ENCODE measurements around the gene DLGAP1. TPM values are rescaled to one million over a fixed set of nuclear protein-coding genes. Genes with fewer than 3 reads are reported as not detected.

Gene DLGAP1
- total and polyA plus RNA-seq, 2 donors: 0.24 to 0.41 TPM

- peaks cover 0 to 3% of the 10 kb centered on the region in 2 donors for H3K9me3 ChIP-seq (ENCODE audit: control insufficient read depth in 2 of 2, insufficient read depth in 1 of 2, low read length in 1 of 2)
- H3K27ac ChIP-seq (ENCODE audit: low read depth in 1 of 2, low read length in 1 of 2): no peak overlapping the region
- H3K4me1 ChIP-seq (ENCODE audit: control insufficient read depth in 2 of 2, insufficient read depth in 2 of 2, low read length in 2 of 2): no peaks in the 10 kb centered on the region
- no peaks in the 10 kb centered on the region for H3K36me3 ChIP-seq (ENCODE audit: control insufficient read depth in 2 of 2, insufficient read depth in 2 of 2, low read length in 1 of 2)
- WGBS: 94% methylated on average over 7 of the region's 7 CpGs
- DNase-seq (ENCODE audit: low read depth in 6 of 9, low spot score in 9 of 9): no peak
- H3K27me3 ChIP-seq (ENCODE audit: control insufficient read depth in 2 of 2, insufficient read depth in 1 of 2, low read length in 1 of 2): no peaks in the 10 kb centered on the region
- no peak overlapping the region for H3K4me3 ChIP-seq (ENCODE audit: low read length in 2 of 2)
Measured at GRCh38 chr18:3878401-3878800, 576.7 kb downstream of the DLGAP1 start.

DNA sequence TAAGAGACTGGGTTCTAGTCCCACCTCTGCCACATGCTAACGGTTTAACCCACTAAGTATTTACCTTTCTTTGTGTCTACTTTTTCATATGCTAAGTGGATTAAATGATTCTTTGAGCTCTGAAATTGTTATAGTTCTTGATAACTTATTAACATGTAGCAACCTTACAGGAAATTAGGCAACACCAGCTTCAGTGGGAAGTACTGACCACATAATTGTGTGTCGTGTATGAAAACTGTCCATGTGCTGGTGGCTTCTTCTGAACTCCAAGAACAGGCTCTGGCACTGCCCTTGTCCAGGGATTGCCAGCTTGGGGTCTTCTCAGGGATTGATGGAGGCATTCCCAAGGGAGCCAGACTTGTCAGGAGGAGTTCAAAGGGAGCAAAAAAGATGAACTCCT lies 577.4 kb downstream of the DLGAP1 start:
- WGBS: 69% methylated on average over 2 of the region's 2 CpGs

GRCh38 chr18:3875961-3876360 lies 579.1 kb downstream of the DLGAP1 start:
- 15% methylated on average over 2 of the region's 2 CpGs for WGBS
- H3K36me3 ChIP-seq (ENCODE audit: control insufficient read depth in 2 of 2, insufficient read depth in 2 of 2, low read length in 1 of 2): no peaks in the 10 kb centered on the region
- H3K4me1 ChIP-seq (ENCODE audit: control insufficient read depth in 2 of 2, insufficient read depth in 2 of 2, low read length in 2 of 2): no peaks in the 10 kb centered on the region
- no peak overlapping the region for H3K27ac ChIP-seq (ENCODE audit: low read depth in 1 of 2, low read length in 1 of 2)
- no peak overlapping the region for H3K4me3 ChIP-seq (ENCODE audit: low read length in 2 of 2)
- DNase-seq (ENCODE audit: low read depth in 6 of 9, low spot score in 9 of 9): no peak
- H3K9me3 ChIP-seq (ENCODE audit: control insufficient read depth in 2 of 2, insufficient read depth in 1 of 2, low read length in 1 of 2): peaks cover 0 to 3% of the 10 kb centered on the region in 2 donors
- H3K27me3 ChIP-seq (ENCODE audit: control insufficient read depth in 2 of 2, insufficient read depth in 1 of 2, low read length in 1 of 2): no peaks in the 10 kb centered on the region

More for the DNA sequence above, 577.4 kb downstream of the DLGAP1 start:
- no peak for DNase-seq (ENCODE audit: low read depth in 6 of 9, low spot score in 9 of 9)
- Histone ChIP-seq H3K27me3 (ENCODE audit: control insufficient read depth in 2 of 2, insufficient read depth in 1 of 2, low read length in 1 of 2) (no peaks in the 10 kb centered on the region), H3K4me3 (ENCODE audit: low read length in 2 of 2) (no peak overlapping the region), H3K9me3 (ENCODE audit: control insufficient read depth in 2 of 2, insufficient read depth in 1 of 2, low read length in 1 of 2) (peaks cover 0 to 3% of the 10 kb centered on the region in 2 donors), H3K4me1 (ENCODE audit: control insufficient read depth in 2 of 2, insufficient read depth in 2 of 2, low read length in 2 of 2) (no peaks in the 10 kb centered on the region), H3K36me3 (ENCODE audit: control insufficient read depth in 2 of 2, insufficient read depth in 2 of 2, low read length in 1 of 2) (no peaks in the 10 kb centered on the region), H3K27ac (ENCODE audit: low read depth in 1 of 2, low read length in 1 of 2) (no peak overlapping the region)

- no peak for DNase-seq (ENCODE audit: low read depth in 6 of 9, low spot score in 9 of 9)
- WGBS: 90% methylated on average over 2 of the region's 2 CpGs
- peaks cover 0 to 3% of the 10 kb centered on the region in 2 donors for H3K9me3 ChIP-seq (ENCODE audit: control insufficient read depth in 2 of 2, insufficient read depth in 1 of 2, low read length in 1 of 2)
Measured at GRCh38 chr18:3875376-3875775, 579.7 kb downstream of the DLGAP1 start.

DNA sequence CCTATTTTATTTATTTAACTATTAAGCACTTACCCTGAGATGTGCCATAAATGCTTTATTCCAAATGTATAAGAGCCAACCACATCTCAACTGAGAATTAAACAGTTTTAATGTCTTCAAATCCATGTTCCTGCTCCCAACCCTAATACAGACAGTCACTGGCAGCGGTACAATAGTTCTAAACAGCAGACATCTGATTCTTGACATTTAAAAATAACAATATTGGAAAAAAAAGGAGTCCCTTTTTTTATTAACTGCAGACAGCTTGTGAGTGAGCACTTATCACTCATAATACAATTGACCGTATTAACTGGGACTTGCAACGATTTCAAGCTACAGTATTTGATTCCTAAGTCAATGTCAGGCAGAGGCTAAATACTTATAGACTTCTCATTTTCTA lies 580.5 kb downstream of the DLGAP1 start:
- Histone ChIP-seq H3K4me1 (ENCODE audit: control insufficient read depth in 2 of 2, insufficient read depth in 2 of 2, low read length in 2 of 2) (no peaks in the 10 kb centered on the region), H3K27ac (ENCODE audit: low read depth in 1 of 2, low read length in 1 of 2) (no peak overlapping the region), H3K4me3 (ENCODE audit: low read length in 2 of 2) (no peak overlapping the region), H3K9me3 (ENCODE audit: control insufficient read depth in 2 of 2, insufficient read depth in 1 of 2, low read length in 1 of 2) (no peaks in the 10 kb centered on the region), H3K36me3 (ENCODE audit: control insufficient read depth in 2 of 2, insufficient read depth in 2 of 2, low read length in 1 of 2) (no peaks in the 10 kb centered on the region), H3K27me3 (ENCODE audit: control insufficient read depth in 2 of 2, insufficient read depth in 1 of 2, low read length in 1 of 2) (no peaks in the 10 kb centered on the region)
- 89% methylated on average over 3 of the region's 3 CpGs for WGBS
- no peak for DNase-seq (ENCODE audit: low read depth in 6 of 9, low spot score in 9 of 9)

More at GRCh38 chr18:3875376-3875775, 579.7 kb downstream of the DLGAP1 start:
- Histone ChIP-seq H3K4me1 (ENCODE audit: control insufficient read depth in 2 of 2, insufficient read depth in 2 of 2, low read length in 2 of 2) (no peaks in the 10 kb centered on the region), H3K4me3 (ENCODE audit: low read length in 2 of 2) (no peak overlapping the region), H3K27me3 (ENCODE audit: control insufficient read depth in 2 of 2, insufficient read depth in 1 of 2, low read length in 1 of 2) (no peaks in the 10 kb centered on the region), H3K36me3 (ENCODE audit: control insufficient read depth in 2 of 2, insufficient read depth in 2 of 2, low read length in 1 of 2) (no peaks in the 10 kb centered on the region), H3K27ac (ENCODE audit: low read depth in 1 of 2, low read length in 1 of 2) (no peak overlapping the region)

- H3K4me1 ChIP-seq (ENCODE audit: control insufficient read depth in 2 of 2, insufficient read depth in 2 of 2, low read length in 2 of 2): no peaks in the 10 kb centered on the region
- no peak overlapping the region for H3K27ac ChIP-seq (ENCODE audit: low read depth in 1 of 2, low read length in 1 of 2)
- H3K27me3 ChIP-seq (ENCODE audit: control insufficient read depth in 2 of 2, insufficient read depth in 1 of 2, low read length in 1 of 2): no peaks in the 10 kb centered on the region
- no peak overlapping the region for H3K4me3 ChIP-seq (ENCODE audit: low read length in 2 of 2)
- no peaks in the 10 kb centered on the region for H3K36me3 ChIP-seq (ENCODE audit: control insufficient read depth in 2 of 2, insufficient read depth in 2 of 2, low read length in 1 of 2)
- WGBS: 13% methylated on average over 7 of the region's 7 CpGs
- H3K9me3 ChIP-seq (ENCODE audit: control insufficient read depth in 2 of 2, insufficient read depth in 1 of 2, low read length in 1 of 2): no peaks in the 10 kb centered on the region
- DNase-seq (ENCODE audit: low read depth in 6 of 9, low spot score in 9 of 9): no peak
Measured at GRCh38 chr18:3874125-3874524, 581.0 kb downstream of the DLGAP1 start.

DNA sequence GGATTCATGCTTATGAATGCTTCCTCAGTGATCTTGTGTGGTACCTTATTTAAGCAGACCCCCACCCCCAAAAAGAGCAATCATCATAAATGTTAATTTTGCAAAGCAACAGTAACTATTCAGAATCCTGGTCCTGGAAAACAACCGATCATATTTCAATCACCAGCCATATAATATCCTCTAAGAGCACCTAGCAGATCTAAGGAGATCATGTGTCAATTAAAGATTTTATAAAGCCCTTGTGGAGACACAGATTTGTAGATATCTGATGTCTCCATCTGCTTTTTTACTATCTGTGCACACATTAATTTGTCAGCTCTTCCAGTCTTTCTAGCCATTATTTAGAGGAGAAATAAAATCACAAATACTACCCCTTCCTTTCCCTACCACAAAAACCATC lies 581.4 kb downstream of the DLGAP1 start:
- Histone ChIP-seq H3K4me1 (ENCODE audit: control insufficient read depth in 2 of 2, insufficient read depth in 2 of 2, low read length in 2 of 2) (no peaks in the 10 kb centered on the region), H3K27ac (ENCODE audit: low read depth in 1 of 2, low read length in 1 of 2) (no peak overlapping the region), H3K4me3 (ENCODE audit: low read length in 2 of 2) (no peak overlapping the region), H3K36me3 (ENCODE audit: control insufficient read depth in 2 of 2, insufficient read depth in 2 of 2, low read length in 1 of 2) (no peaks in the 10 kb centered on the region), H3K9me3 (ENCODE audit: control insufficient read depth in 2 of 2, insufficient read depth in 1 of 2, low read length in 1 of 2) (no peaks in the 10 kb centered on the region), H3K27me3 (ENCODE audit: control insufficient read depth in 2 of 2, insufficient read depth in 1 of 2, low read length in 1 of 2) (no peaks in the 10 kb centered on the region)
- DNase-seq (ENCODE audit: low read depth in 6 of 9, low spot score in 9 of 9): no peak
- WGBS: 96% methylated on average over 1 of the region's 1 CpG

DNA sequence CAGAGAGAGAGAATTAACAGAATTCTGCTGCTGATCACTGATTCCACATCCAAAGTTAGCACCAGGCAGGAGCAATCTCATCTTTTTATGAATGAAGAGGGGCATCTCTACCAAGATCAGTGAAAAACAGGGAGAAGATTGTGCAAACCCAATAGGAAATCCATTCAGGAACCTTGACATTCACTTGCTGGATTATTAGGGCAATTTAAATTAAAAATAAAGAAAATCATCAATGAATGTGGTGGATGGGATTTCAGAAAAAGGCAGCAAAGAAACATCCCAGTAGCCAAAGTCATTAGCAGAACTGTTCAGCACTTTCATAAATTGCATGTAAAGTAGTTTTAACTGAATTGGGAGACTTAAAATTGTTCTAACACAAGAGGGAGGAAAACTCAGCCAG lies 581.9 kb downstream of the DLGAP1 start:
- no peaks in the 10 kb centered on the region for H3K9me3 ChIP-seq (ENCODE audit: control insufficient read depth in 2 of 2, insufficient read depth in 1 of 2, low read length in 1 of 2)

DNA sequence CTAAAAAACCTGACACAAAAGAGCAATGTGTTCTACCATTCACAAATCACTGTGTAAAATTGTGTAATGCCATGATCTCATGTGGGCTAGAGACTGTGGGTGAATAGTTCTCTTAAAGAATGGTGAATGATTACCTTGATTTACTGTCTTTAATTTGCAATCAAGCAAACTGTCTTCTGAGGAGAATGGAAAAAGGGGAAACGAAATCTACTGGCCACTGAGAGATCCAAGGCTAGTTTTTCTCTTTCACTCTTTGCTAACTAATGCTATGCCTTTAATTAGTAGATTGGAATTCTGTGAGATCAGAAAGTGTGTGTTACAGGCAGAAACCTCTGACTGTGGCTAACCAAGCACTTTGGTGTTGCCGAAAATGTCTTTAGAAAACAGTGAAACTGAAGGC lies 582.5 kb downstream of the DLGAP1 start:
- no peak for DNase-seq (ENCODE audit: low read depth in 6 of 9, low spot score in 9 of 9)
- Histone ChIP-seq H3K4me1 (ENCODE audit: control insufficient read depth in 2 of 2, insufficient read depth in 2 of 2, low read length in 2 of 2) (no peaks in the 10 kb centered on the region), H3K27me3 (ENCODE audit: control insufficient read depth in 2 of 2, insufficient read depth in 1 of 2, low read length in 1 of 2) (no peaks in the 10 kb centered on the region), H3K27ac (ENCODE audit: low read depth in 1 of 2, low read length in 1 of 2) (no peak overlapping the region), H3K36me3 (ENCODE audit: control insufficient read depth in 2 of 2, insufficient read depth in 2 of 2, low read length in 1 of 2) (no peaks in the 10 kb centered on the region), H3K9me3 (ENCODE audit: control insufficient read depth in 2 of 2, insufficient read depth in 1 of 2, low read length in 1 of 2) (no peaks in the 10 kb centered on the region), H3K4me3 (ENCODE audit: low read length in 2 of 2) (no peak overlapping the region)
- WGBS: 89% methylated on average over 2 of the region's 2 CpGs

More for the DNA sequence above, 581.9 kb downstream of the DLGAP1 start:
- Histone ChIP-seq H3K4me1 (ENCODE audit: control insufficient read depth in 2 of 2, insufficient read depth in 2 of 2, low read length in 2 of 2) (no peaks in the 10 kb centered on the region), H3K27me3 (ENCODE audit: control insufficient read depth in 2 of 2, insufficient read depth in 1 of 2, low read length in 1 of 2) (no peaks in the 10 kb centered on the region), H3K36me3 (ENCODE audit: control insufficient read depth in 2 of 2, insufficient read depth in 2 of 2, low read length in 1 of 2) (no peaks in the 10 kb centered on the region), H3K27ac (ENCODE audit: low read depth in 1 of 2, low read length in 1 of 2) (no peak overlapping the region), H3K4me3 (ENCODE audit: low read length in 2 of 2) (no peak overlapping the region)
- DNase-seq (ENCODE audit: low read depth in 6 of 9, low spot score in 9 of 9): no peak

DNA sequence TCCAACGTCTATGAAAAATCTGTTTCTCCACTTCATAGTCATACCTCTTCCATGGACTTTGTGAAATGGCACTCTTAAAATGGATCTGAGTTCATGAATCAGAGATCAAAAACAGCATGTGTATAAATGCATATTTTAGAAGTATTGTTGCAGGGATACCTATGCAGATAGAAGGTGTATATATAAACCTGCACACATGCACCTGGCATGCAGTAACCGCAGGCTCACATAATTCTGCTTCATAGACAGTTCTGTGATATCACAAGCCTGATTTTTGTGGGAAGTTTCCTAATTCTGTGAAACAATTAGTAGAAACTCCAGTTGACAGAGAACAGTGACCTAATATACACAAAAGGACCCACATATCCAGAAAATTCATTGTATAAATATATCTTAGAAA lies 583.4 kb downstream of the DLGAP1 start:
- Histone ChIP-seq H3K27me3 (ENCODE audit: control insufficient read depth in 2 of 2, insufficient read depth in 1 of 2, low read length in 1 of 2) (no peaks in the 10 kb centered on the region), H3K4me1 (ENCODE audit: control insufficient read depth in 2 of 2, insufficient read depth in 2 of 2, low read length in 2 of 2) (peaks cover 0 to 3% of the 10 kb centered on the region in 2 donors), H3K36me3 (ENCODE audit: control insufficient read depth in 2 of 2, insufficient read depth in 2 of 2, low read length in 1 of 2) (no peaks in the 10 kb centered on the region), H3K4me3 (ENCODE audit: low read length in 2 of 2) (no peak overlapping the region), H3K27ac (ENCODE audit: low read depth in 1 of 2, low read length in 1 of 2) (no peak overlapping the region), H3K9me3 (ENCODE audit: control insufficient read depth in 2 of 2, insufficient read depth in 1 of 2, low read length in 1 of 2) (no peaks in the 10 kb centered on the region)
- 94% methylated on average over 2 of the region's 2 CpGs for whole genome bisulfite sequencing
- no peak for DNase-seq (ENCODE audit: low read depth in 6 of 9, low spot score in 9 of 9)

Data from thymus (tissue), 11 donors.